ENCODE results near the gene DNAH9. TPM values are rescaled to one million over a fixed set of nuclear protein-coding genes. Genes with fewer than 3 reads are reported as not detected.

DNAH9 gene
- polyA plus RNA-seq, 1 donor from 2014 or later: 2.0 TPM

GRCh38 chr17:11553135-11553534 is 45.1 kb upstream of the DNAH9 start:
- Histone ChIP-seq H3K4me2 (ENCODE audit: low read length) (no peak overlapping the region), H3K79me2 (replicated peaks; ENCODE audit: insufficient read depth, low read length) (no peaks in the 10 kb centered on the region), H4K20me1 (ENCODE audit: insufficient read depth) (no peaks in the 10 kb centered on the region), H3K9me2 (ENCODE audit: insufficient read depth, low read length) (no peaks in the 10 kb centered on the region), H3K9me3 (ENCODE audit: low read length) (no peaks in the 10 kb centered on the region), H3K4me3 (ENCODE audit: low read length) (no peak overlapping the region), H3K27me3 (ENCODE audit: insufficient read depth, low read depth, low read length) (no peaks in the 10 kb centered on the region), H2AFZ (ENCODE audit: low read depth, low read length) (no peak overlapping the region), H3K36me3 (ENCODE audit: insufficient read depth, low read length) (no peaks in the 10 kb centered on the region), H3K27ac (ENCODE audit: low read length) (no peak overlapping the region), H3F3A (ENCODE audit: insufficient read depth, low read length, poor library complexity, severe bottlenecking) (no peaks in the 10 kb centered on the region), H3K9ac (ENCODE audit: low read length) (no peak overlapping the region)
- TF ChIP-seq MXI1 (conservative IDR thresholded peaks at IDR 0.05; ENCODE audit: poor library complexity, severe bottlenecking) (no peak), TAF1 (IDR thresholded peaks at IDR 0.05; ENCODE audit: low read depth) (no peak), CTCF (IDR thresholded peaks at IDR 0.05; ENCODE audit: poor library complexity, severe bottlenecking) (no peak), SMC3 (conservative IDR thresholded peaks at IDR 0.05; ENCODE audit: poor library complexity) (no peak), EZH2 (IDR thresholded peaks at IDR 0.05; ENCODE audit: borderline replicate concordance, insufficient read depth, low read length, poor library complexity, severe bottlenecking) (no peak), REST (IDR thresholded peaks at IDR 0.05; ENCODE audit: borderline replicate concordance) (no peak), RAD21 (conservative IDR thresholded peaks at IDR 0.05) (no peak), EP300 (conservative IDR thresholded peaks at IDR 0.05; ENCODE audit: poor library complexity, severe bottlenecking) (no peak), POLR2AphosphoS5 (IDR thresholded peaks at IDR 0.05) (no peak)

- Histone ChIP-seq H3K9me2 (ENCODE audit: insufficient read depth, low read length) (no peaks in the 10 kb centered on the region), H3K27me3 (ENCODE audit: insufficient read depth, low read depth, low read length) (no peaks in the 10 kb centered on the region), H4K20me1 (ENCODE audit: insufficient read depth) (no peaks in the 10 kb centered on the region), H3K36me3 (ENCODE audit: insufficient read depth, low read length) (no peaks in the 10 kb centered on the region), H3F3A (ENCODE audit: insufficient read depth, low read length, poor library complexity, severe bottlenecking) (no peaks in the 10 kb centered on the region), H3K79me2 (replicated peaks; ENCODE audit: insufficient read depth, low read length) (no peaks in the 10 kb centered on the region), H3K4me2 (ENCODE audit: low read length) (no peak overlapping the region), H3K9ac (ENCODE audit: low read length) (no peak overlapping the region), H3K9me3 (ENCODE audit: low read length) (no peaks in the 10 kb centered on the region), H2AFZ (ENCODE audit: low read depth, low read length) (no peak overlapping the region), H3K4me3 (ENCODE audit: low read length) (no peak overlapping the region), H3K27ac (ENCODE audit: low read length) (no peak overlapping the region)
- TF ChIP-seq MXI1 (conservative IDR thresholded peaks at IDR 0.05; ENCODE audit: poor library complexity, severe bottlenecking) (no peak), TAF1 (IDR thresholded peaks at IDR 0.05; ENCODE audit: low read depth) (no peak), EZH2 (IDR thresholded peaks at IDR 0.05; ENCODE audit: borderline replicate concordance, insufficient read depth, low read length, poor library complexity, severe bottlenecking) (no peak), REST (IDR thresholded peaks at IDR 0.05; ENCODE audit: borderline replicate concordance) (no peak), EP300 (conservative IDR thresholded peaks at IDR 0.05; ENCODE audit: poor library complexity, severe bottlenecking) (no peak), CTCF (IDR thresholded peaks at IDR 0.05; ENCODE audit: poor library complexity, severe bottlenecking) (no peak), RAD21 (conservative IDR thresholded peaks at IDR 0.05) (no peak), POLR2AphosphoS5 (IDR thresholded peaks at IDR 0.05) (no peak), SMC3 (conservative IDR thresholded peaks at IDR 0.05; ENCODE audit: poor library complexity) (no peak)
These were observed 44.2 kb upstream of the DNAH9 start for GRCh38 chr17:11554042-11554441.

All from neural cell (in vitro differentiated cells).